ENCODE measurements around the gene NPC2. TPM values are rescaled to one million over a fixed set of nuclear protein-coding genes. Genes with fewer than 3 reads are reported as not detected.
A peak's percentile ranks its signal among the peaks of the same experiment; 100 is the strongest.

Gene NPC2
- total RNA-seq, 4 donors from 2014 or later, result 225 to 510 (median 340) TPM

GRCh38 chr14:74526854-74527585, 33.9 kb upstream of the NPC2 start:
- no peak overlapping the region for H3K4me3 ChIP-seq
- WGBS, 2 donors, result 84 to 86% methylated on average over 9 to 10 of the region's 10 CpGs
- H3K27me3 ChIP-seq, result no peaks in the 10 kb centered on the region
- no peak for DNase-seq (ENCODE audit: low spot score in 2 of 2)
- no peak for TF ChIP-seq POLR2A (IDR thresholded peaks at IDR 0.05)
- TF ChIP-seq EP300 (IDR thresholded peaks at IDR 0.05), result no peak
- TF ChIP-seq CTCF (IDR thresholded peaks at IDR 0.05), result no peak
- peak overlapping the region in 1 of 4 donors; percentile 70 for H3K27ac ChIP-seq
- H3K36me3 ChIP-seq, result peaks cover 0 to 20% (median 0%) of the 10 kb centered on the region in 3 donors
- H3K9me3 ChIP-seq, result no peaks in the 10 kb centered on the region
- H3K4me1 ChIP-seq, result peaks cover 0 to 47% (median 10%) of the 10 kb centered on the region in 4 donors

- Histone ChIP-seq H3K27ac (peak overlapping the region in 2 of 4 donors; percentile 63 to 70), H3K36me3 (peaks cover 0 to 24% (median 0%) of the 10 kb centered on the region in 3 donors), H3K9me3 (no peaks in the 10 kb centered on the region), H3K4me1 (peaks cover 0 to 37% (median 8%) of the 10 kb centered on the region in 4 donors), H3K4me3 (no peak overlapping the region), H3K27me3 (no peaks in the 10 kb centered on the region)
- DNase-seq (ENCODE audit: low spot score in 2 of 2), result no peak
- TF ChIP-seq EP300 (IDR thresholded peaks at IDR 0.05) (no peak), CTCF (IDR thresholded peaks at IDR 0.05) (no peak), POLR2A (IDR thresholded peaks at IDR 0.05) (no peak)
- WGBS, 2 donors, result 57 to 58% methylated on average over 4 of the region's 4 CpGs
These were observed 32.3 kb upstream of the NPC2 start for GRCh38 chr14:74525361-74525851.

- Histone ChIP-seq H3K27me3 (no peaks in the 10 kb centered on the region), H3K4me1 (peaks cover 0 to 37% (median 8%) of the 10 kb centered on the region in 4 donors), H3K9me3 (no peaks in the 10 kb centered on the region), H3K36me3 (peaks cover 0 to 24% (median 0%) of the 10 kb centered on the region in 3 donors), H3K4me3 (no peak overlapping the region), H3K27ac (peak overlapping the region in 2 of 4 donors; percentile 63 to 70)
- TF ChIP-seq EP300 (IDR thresholded peaks at IDR 0.05) (no peak), POLR2A (IDR thresholded peaks at IDR 0.05) (no peak), CTCF (IDR thresholded peaks at IDR 0.05) (no peak)
- DNase-seq (ENCODE audit: low spot score in 2 of 2), result no peak
These were observed 31.7 kb upstream of the NPC2 start for GRCh38 chr14:74524812-74525135.

- WGBS, 2 donors, result 39 to 55% methylated on average over 10 to 14 of the region's 14 CpGs
- peaks cover 0 to 37% (median 8%) of the 10 kb centered on the region in 4 donors for H3K4me1 ChIP-seq
- peak overlapping the region in 3 of 4 donors; percentile 28 to 70 (median 63) for H3K27ac ChIP-seq
- peaks cover 0 to 27% (median 0%) of the 10 kb centered on the region in 3 donors for H3K36me3 ChIP-seq
- no peaks in the 10 kb centered on the region for H3K27me3 ChIP-seq
- TF ChIP-seq CTCF (IDR thresholded peaks at IDR 0.05) (no peak), EP300 (IDR thresholded peaks at IDR 0.05) (peak in 1 of 2 donors; percentile 6), POLR2A (IDR thresholded peaks at IDR 0.05) (no peak)
- H3K4me3 ChIP-seq, result no peak overlapping the region
- DNase-seq (ENCODE audit: low spot score in 2 of 2), result no peak
- H3K9me3 ChIP-seq, result no peaks in the 10 kb centered on the region
These were observed 31.1 kb upstream of the NPC2 start for GRCh38 chr14:74524076-74524811.

- 90 to 100% methylated on average over 4 to 7 of the region's 7 CpGs for whole genome bisulfite sequencing, 2 donors
- DNase-seq (ENCODE audit: low spot score in 2 of 2), result no peak
- TF ChIP-seq EP300 (IDR thresholded peaks at IDR 0.05) (no peak), CTCF (IDR thresholded peaks at IDR 0.05) (no peak), POLR2A (IDR thresholded peaks at IDR 0.05) (no peak)
- H3K27me3 ChIP-seq, result no peaks in the 10 kb centered on the region
- no peak overlapping the region for H3K4me3 ChIP-seq
- H3K36me3 ChIP-seq, result peaks cover 0 to 27% (median 0%) of the 10 kb centered on the region in 3 donors
- peak overlapping the region in 1 of 4 donors; percentile 70 for H3K27ac ChIP-seq
- no peaks in the 10 kb centered on the region for H3K9me3 ChIP-seq
- H3K4me1 ChIP-seq, result peaks cover 0 to 40% (median 8%) of the 10 kb centered on the region in 4 donors
These were observed 29.6 kb upstream of the NPC2 start for GRCh38 chr14:74522740-74523139.

Measured in tibial nerve (tissue), 4 donors.